OCI-LY1 (cell line): ENCODE measurements around the gene LPAR3.

Experiments used
- H2AFZ ChIP-seq: fragments of 200-600 bp; sonication (generic), shearing (Covaris generic); 2 replicates; pipeline ENCODE4 v1.6.0; 2014; ENCODE audit warnings: antibody characterized with exemption, mild to moderate bottlenecking, low read length
- H3F3A ChIP-seq: fragments of 200-600 bp; sonication (generic), shearing (Covaris generic); 2 replicates; pipeline ENCODE4 v1.6.0; 2014; ENCODE audit warnings: mild to moderate bottlenecking, antibody characterized with exemption, low read length, moderate library complexity; ENCODE audit not compliant: insufficient read depth
- H3K27ac ChIP-seq: fragments of 200-600 bp; sonication (generic); 2 replicates; pipeline ENCODE4 v1.5.1; 2014; ENCODE audit warnings: low read length, mixed run types, mild to moderate bottlenecking, low read depth; ENCODE audit not compliant: poor library complexity, severe bottlenecking
- H3K27me3 ChIP-seq: fragments of 200-600 bp; sonication (generic); 2 replicates; pipeline ENCODE4 v1.6.0; 2014; ENCODE audit warnings: antibody characterized with exemption, mild to moderate bottlenecking, low read length, moderate library complexity; ENCODE audit not compliant: insufficient read depth
- H3K36me3 ChIP-seq: fragments of 200-600 bp; sonication (generic); 2 replicates; pipeline ENCODE4 v1.6.1; 2014; ENCODE audit warnings: mild to moderate bottlenecking, antibody characterized with exemption, low read length, moderate library complexity, mixed read lengths; ENCODE audit not compliant: insufficient read depth
- H3K4me1 ChIP-seq: fragments of 200-600 bp; sonication (generic); 2 replicates; pipeline ENCODE4 v1.5.1; 2014; ENCODE audit warnings: mild to moderate bottlenecking, low read length, moderate library complexity; ENCODE audit not compliant: insufficient read depth, severe bottlenecking
- H3K4me2 ChIP-seq: fragments of 200-600 bp; sonication (generic), shearing (Covaris generic); 2 replicates; pipeline ENCODE4 v1.6.1; 2014; ENCODE audit warnings: low read length
- H3K4me3 ChIP-seq: fragments of 200-600 bp; sonication (generic); 2 replicates; pipeline ENCODE4 v1.5.1; 2014; ENCODE audit warnings: low read length, low read depth, mild to moderate bottlenecking, mixed read lengths; ENCODE audit not compliant: poor library complexity, severe bottlenecking
- H3K79me2 ChIP-seq: fragments of 200-600 bp; shearing (Covaris generic); 2 replicates; pipeline ENCODE4 v1.6.1; 2016; ENCODE audit warnings: mixed run types, low read length, mixed read lengths; ENCODE audit not compliant: insufficient read depth
- H3K9ac ChIP-seq: fragments of 200-600 bp; sonication (generic), shearing (Covaris generic); 2 replicates; pipeline ENCODE4 v1.6.1; 2014; ENCODE audit warnings: mild to moderate bottlenecking, low read length, mixed read lengths
- H3K9me2 ChIP-seq: fragments of 200-600 bp; sonication (generic), shearing (Covaris generic); 2 replicates; pipeline ENCODE4 v1.6.1; 2014; ENCODE audit warnings: low read depth, mild to moderate bottlenecking, low read length, mixed read lengths
- H3K9me3 ChIP-seq: fragments of 200-600 bp; shearing (Covaris generic); 2 replicates; pipeline ENCODE4 v1.6.1; 2014; ENCODE audit warnings: low read length, mixed read lengths
- H4K20me1 ChIP-seq: fragments of 200-600 bp; sonication (generic), shearing (Covaris generic); 2 replicates; pipeline ENCODE4 v1.6.0; 2016; ENCODE audit warnings: mild to moderate bottlenecking, low read length; ENCODE audit not compliant: insufficient read depth
- EZH2 ChIP-seq: fragments of 200-600 bp; sonication (generic), shearing (Covaris generic); IDR thresholded peaks from 2 replicates; pipeline ENCODE4 v1.8.0; 2017; ENCODE audit warnings: borderline replicate concordance, mixed run types, mild to moderate bottlenecking, antibody characterized with exemption, low read length, moderate library complexity, mixed read lengths
- TF ChIP-seq, protein P1 (sequence below): fragments of 200-600 bp; sonication (generic), shearing (Covaris generic); IDR thresholded peaks from 2 replicates; pipeline ENCODE4 v1.5.1; 2017; ENCODE audit warnings: mild to moderate bottlenecking, antibody characterized with exemption, low read length, moderate library complexity, mixed read lengths

The LPAR3 gene

DNA sequence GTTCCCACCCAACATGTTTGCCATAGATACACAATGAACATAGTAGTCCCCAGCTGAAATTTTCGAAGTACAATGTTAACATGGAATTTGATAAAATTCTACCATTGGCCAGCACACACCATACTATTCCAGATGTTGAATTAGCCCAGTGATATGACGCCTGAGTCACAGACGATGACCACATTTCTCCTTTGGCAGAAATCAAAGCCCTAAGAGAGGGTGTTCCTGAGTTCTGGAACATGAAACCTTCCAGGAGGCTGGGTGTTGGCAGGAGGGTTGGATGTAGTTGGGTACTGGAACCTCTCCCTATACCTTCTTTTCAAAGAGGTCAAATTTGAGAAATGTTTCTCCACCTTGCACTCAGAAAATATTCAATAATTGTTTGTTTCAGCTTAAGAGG is 37.8 kb downstream of the LPAR3 start:
- TF ChIP-seq, protein P1, sequence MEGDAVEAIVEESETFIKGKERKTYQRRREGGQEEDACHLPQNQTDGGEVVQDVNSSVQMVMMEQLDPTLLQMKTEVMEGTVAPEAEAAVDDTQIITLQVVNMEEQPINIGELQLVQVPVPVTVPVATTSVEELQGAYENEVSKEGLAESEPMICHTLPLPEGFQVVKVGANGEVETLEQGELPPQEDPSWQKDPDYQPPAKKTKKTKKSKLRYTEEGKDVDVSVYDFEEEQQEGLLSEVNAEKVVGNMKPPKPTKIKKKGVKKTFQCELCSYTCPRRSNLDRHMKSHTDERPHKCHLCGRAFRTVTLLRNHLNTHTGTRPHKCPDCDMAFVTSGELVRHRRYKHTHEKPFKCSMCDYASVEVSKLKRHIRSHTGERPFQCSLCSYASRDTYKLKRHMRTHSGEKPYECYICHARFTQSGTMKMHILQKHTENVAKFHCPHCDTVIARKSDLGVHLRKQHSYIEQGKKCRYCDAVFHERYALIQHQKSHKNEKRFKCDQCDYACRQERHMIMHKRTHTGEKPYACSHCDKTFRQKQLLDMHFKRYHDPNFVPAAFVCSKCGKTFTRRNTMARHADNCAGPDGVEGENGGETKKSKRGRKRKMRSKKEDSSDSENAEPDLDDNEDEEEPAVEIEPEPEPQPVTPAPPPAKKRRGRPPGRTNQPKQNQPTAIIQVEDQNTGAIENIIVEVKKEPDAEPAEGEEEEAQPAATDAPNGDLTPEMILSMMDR: no peak
- TF ChIP-seq EZH2: no peak
- Histone ChIP-seq H3K79me2 (no peaks in the 10 kb centered on the region), H3F3A (no peaks in the 10 kb centered on the region), H3K36me3 (no peaks in the 10 kb centered on the region), H2AFZ (no peak overlapping the region), H4K20me1 (no peaks in the 10 kb centered on the region), H3K4me1 (no peaks in the 10 kb centered on the region), H3K4me2 (no peak overlapping the region), H3K27me3 (no peaks in the 10 kb centered on the region), H3K4me3 (no peak overlapping the region), H3K9me3 (no peaks in the 10 kb centered on the region), H3K27ac (no peak overlapping the region), H3K9ac (no peak overlapping the region), H3K9me2 (no peaks in the 10 kb centered on the region)

DNA sequence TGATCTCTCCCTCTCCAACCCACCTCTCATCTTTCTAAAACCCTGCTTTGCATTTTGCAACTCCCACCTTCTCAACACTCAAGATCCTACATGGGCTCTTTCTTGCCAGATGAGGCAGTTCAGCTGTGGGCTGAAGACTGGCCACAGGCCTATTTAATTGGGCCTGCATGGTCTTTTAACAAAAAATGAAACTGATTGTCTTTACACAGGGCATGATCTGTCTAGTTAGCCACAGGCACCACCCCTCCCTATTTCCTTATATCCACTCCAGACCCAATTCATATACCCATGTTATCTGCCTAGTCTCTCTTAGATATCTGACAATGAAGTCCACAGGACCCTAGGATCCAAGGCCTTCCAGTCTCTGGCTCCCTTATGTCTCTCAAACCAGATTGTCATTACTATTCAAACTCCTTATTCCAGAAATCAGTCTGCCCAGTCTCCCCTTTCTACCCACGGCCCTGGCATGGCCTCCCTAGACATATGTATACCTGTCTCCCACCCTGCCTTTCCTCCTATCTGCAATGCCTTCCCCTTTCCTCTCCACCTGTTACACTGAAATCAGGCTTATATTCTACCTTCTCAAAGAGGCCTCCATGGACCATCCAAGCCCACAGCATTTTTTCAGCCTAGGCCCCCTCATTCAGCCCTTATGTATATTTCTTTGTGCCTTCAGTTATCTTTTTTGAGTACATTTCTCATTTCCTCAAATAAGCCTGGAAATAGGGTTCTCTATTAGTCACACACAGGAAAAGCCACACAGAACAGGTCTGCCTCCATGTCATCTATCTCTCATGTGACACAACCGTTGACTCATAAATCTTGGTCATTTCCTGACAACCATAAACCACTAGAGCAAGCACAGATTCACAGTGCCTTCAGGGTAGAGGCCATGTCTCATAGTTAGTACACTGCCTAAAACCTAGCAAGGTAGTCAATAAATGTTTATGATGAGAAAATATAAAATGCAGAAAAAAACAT is 39.0 kb downstream of the LPAR3 start:
- no peaks in the 10 kb centered on the region for H3K4me1 ChIP-seq
- no peak overlapping the region for H3K9ac ChIP-seq
- H3F3A ChIP-seq: no peaks in the 10 kb centered on the region
- H3K36me3 ChIP-seq: no peaks in the 10 kb centered on the region
- no peaks in the 10 kb centered on the region for H3K9me2 ChIP-seq
- no peak for TF ChIP-seq EZH2
- TF ChIP-seq, protein P1: no peak
- H3K9me3 ChIP-seq: no peaks in the 10 kb centered on the region
- H3K4me2 ChIP-seq: no peak overlapping the region
- no peak overlapping the region for H3K27ac ChIP-seq
- H3K79me2 ChIP-seq: no peaks in the 10 kb centered on the region
- H3K4me3 ChIP-seq: no peak overlapping the region
- no peak overlapping the region for H2AFZ ChIP-seq
- H3K27me3 ChIP-seq: no peaks in the 10 kb centered on the region
- no peaks in the 10 kb centered on the region for H4K20me1 ChIP-seq

DNA sequence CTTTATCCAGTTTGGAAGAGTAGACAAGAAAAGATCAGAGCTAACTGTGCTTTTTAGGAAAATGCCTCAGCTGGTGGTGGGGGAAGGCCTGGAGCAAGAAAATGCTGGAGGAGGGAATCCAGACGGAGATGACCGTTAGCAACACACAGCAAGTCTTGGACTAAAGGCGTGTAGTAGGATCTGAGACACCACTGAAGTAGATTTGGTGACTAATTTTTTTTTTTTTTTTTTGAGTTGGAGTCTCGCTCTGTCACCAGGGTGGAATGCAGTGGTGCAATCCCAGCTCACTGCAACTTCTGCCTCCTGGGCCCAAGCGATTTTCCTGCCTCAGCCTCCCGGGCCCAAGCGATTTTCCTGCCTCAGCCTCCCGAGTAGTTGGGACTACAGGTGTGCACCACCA is 41.2 kb downstream of the LPAR3 start:
- Histone ChIP-seq H3F3A (no peaks in the 10 kb centered on the region), H4K20me1 (no peaks in the 10 kb centered on the region), H3K4me2 (no peak overlapping the region), H3K9me3 (no peaks in the 10 kb centered on the region), H3K27me3 (no peaks in the 10 kb centered on the region), H3K79me2 (no peaks in the 10 kb centered on the region), H3K27ac (no peak overlapping the region), H3K9ac (no peak overlapping the region), H3K4me3 (no peak overlapping the region), H3K36me3 (no peaks in the 10 kb centered on the region), H3K9me2 (no peaks in the 10 kb centered on the region), H3K4me1 (no peaks in the 10 kb centered on the region), H2AFZ (no peak overlapping the region)
- TF ChIP-seq EZH2: no peak
- TF ChIP-seq, protein P1: no peak
